Measurements from ENCODE around the gene USF2.

Gene USF2

DNA sequence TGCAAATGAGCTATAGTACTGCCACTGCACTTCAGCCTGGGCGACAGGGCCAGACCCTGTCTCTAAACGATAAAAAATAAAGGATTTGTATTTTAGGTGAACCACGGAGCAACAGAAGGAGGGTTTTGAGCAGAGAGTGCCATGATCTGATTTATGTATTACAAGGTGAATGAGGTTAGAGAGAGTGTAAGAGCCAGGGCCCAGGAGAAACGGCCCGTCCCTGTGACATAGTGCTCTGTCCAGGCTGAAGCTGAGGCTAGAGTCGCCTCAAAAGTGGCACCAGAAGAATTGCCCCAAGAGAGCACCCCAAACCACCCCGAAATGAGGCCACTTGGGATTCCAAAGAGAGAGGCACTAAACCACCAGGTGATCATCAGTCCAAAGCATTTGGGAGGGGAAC is 40.1 kb downstream of the USF2 start:
- TF ChIP-seq ZNF114 (tag by site-specific recombination; IDR thresholded peaks at IDR 0.05) (no peak), YY2 (tag by site-specific recombination; IDR thresholded peaks at IDR 0.05) (no peak), GLI4 (tag by site-specific recombination; IDR thresholded peaks at IDR 0.05) (no peak), ZNF23 (tag by site-specific recombination; IDR thresholded peaks at IDR 0.05; ENCODE audit: borderline replicate concordance) (no peak), ZNF138 (tag by site-specific recombination; IDR thresholded peaks at IDR 0.05; ENCODE audit: borderline replicate concordance) (no peak)
- TF ChIP-seq, protein P1, sequence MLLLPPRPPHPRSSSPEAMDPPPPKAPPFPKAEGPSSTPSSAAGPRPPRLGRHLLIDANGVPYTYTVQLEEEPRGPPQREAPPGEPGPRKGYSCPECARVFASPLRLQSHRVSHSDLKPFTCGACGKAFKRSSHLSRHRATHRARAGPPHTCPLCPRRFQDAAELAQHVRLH (tag by site-specific recombination; IDR thresholded peaks at IDR 0.05): no peak
- no peak overlapping the region for H3K4me3 ChIP-seq (ENCODE audit: low read depth, low read length)
- ChIA-PET CTCF (interaction anchor here (0.8 to 2.4 kb wide), 4 partner anchors 10 to 187 kb away, joined by 3 to 11 read pairs (median 6); no protein-coding TSS in a partner anchor), POLR2A (no interaction called here)
- no peaks in the 10 kb centered on the region for H3K4me1 ChIP-seq (ENCODE audit: control insufficient read depth, insufficient read depth, low read length)
- no peak overlapping the region for H3K27ac ChIP-seq (ENCODE audit: extremely low read depth, low read depth, low read length)
- H3K9me3 ChIP-seq (ENCODE audit: control insufficient read depth, insufficient read depth, low read depth, low read length): no peaks in the 10 kb centered on the region
- no peaks in the 10 kb centered on the region for H3K36me3 ChIP-seq (ENCODE audit: control insufficient read depth in 2 of 2, insufficient read depth in 1 of 2, low read length in 2 of 2)

DNA sequence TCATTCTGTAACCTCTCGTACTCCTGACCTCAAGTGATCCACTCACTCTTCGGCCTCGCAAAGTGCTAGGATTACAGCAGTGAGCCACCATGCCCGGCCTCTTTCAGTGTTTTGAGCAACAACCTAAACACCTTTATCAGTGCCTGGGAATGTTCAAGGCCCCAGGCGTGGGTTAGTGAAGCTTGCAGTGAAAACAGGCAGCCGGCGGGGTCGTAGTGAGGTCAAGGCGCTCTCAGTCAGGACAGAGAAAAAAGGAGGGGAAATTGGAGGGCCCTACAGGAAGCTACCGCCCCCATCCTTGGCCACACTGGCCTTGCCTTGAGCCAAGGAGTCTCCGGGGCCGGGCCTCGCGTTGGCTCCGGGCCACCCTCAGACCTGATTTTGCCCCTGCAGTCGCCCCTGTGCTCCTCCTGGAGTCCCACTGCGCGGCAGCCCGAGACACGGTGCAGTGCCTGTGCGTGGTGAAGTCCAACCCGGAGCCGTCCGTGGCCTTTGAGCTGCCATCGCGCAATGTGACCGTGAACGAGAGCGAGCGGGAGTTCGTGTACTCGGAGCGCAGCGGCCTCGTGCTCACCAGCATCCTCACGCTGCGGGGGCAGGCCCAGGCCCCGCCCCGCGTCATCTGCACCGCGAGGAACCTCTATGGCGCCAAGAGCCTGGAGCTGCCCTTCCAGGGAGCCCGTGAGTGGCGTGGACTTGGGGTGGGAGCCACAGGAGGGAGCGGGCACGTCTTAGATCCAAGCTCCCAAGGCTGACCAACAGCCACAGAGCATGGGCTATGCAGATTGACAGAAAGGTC is 40.9 kb downstream of the USF2 start:
- TF ChIP-seq ZNF214 (tag by site-specific recombination; IDR thresholded peaks at IDR 0.05; ENCODE audit: borderline replicate concordance): no peak
- TF ChIP-seq ZNF549 (tag by site-specific recombination; IDR thresholded peaks at IDR 0.05): no peak
- TF ChIP-seq ZNF645 (tag by site-specific recombination; IDR thresholded peaks at IDR 0.05): no peak
- TF ChIP-seq, protein P2, sequence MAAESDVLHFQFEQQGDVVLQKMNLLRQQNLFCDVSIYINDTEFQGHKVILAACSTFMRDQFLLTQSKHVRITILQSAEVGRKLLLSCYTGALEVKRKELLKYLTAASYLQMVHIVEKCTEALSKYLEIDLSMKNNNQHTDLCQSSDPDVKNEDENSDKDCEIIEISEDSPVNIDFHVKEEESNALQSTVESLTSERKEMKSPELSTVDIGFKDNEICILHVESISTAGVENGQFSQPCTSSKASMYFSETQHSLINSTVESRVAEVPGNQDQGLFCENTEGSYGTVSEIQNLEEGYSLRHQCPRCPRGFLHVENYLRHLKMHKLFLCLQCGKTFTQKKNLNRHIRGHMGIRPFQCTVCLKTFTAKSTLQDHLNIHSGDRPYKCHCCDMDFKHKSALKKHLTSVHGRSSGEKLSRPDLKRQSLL (tag by site-specific recombination; IDR thresholded peaks at IDR 0.05): no peak
- TF ChIP-seq ZNF354C (tag by site-specific recombination; IDR thresholded peaks at IDR 0.05; ENCODE audit: borderline replicate concordance, low read depth): no peak
- TF ChIP-seq ZNF169 (tag by site-specific recombination; IDR thresholded peaks at IDR 0.05): no peak
- TF ChIP-seq ZNF548 (tag by site-specific recombination; IDR thresholded peaks at IDR 0.05): no peak
- Histone ChIP-seq H3K27ac (ENCODE audit: extremely low read depth, low read depth, low read length) (no peak overlapping the region), H3K9me3 (ENCODE audit: control insufficient read depth, insufficient read depth, low read depth, low read length) (no peaks in the 10 kb centered on the region), H3K36me3 (ENCODE audit: control insufficient read depth in 2 of 2, insufficient read depth in 1 of 2, low read length in 2 of 2) (no peaks in the 10 kb centered on the region), H3K4me3 (ENCODE audit: low read depth, low read length) (no peak overlapping the region), H3K4me1 (ENCODE audit: control insufficient read depth, insufficient read depth, low read length) (no peaks in the 10 kb centered on the region)
- POLR2A ChIA-PET: no interaction called here
- CTCF ChIA-PET: interaction anchor here (0.5 to 2.4 kb wide), 6 partner anchors 10 to 186 kb away, joined by 3 to 11 read pairs (median 3); no protein-coding TSS in a partner anchor

DNA sequence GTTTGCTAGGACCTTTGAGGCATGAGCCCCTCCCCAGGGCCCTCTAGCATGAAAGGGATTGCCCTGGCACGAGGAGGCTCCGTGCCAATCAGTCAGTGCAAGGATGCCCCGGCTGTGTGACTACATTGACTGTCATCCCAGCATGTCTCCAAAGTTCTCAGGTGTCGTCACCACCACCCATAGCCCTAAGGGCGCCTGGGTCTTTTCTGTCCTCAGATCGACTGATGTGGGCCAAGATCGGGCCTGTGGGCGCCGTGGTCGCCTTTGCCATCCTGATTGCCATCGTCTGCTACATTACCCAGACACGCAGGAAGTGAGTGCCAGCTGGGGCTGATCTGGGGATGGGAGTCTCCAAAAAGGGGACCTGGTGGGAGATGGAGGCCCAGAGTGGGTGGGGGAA is 41.6 kb downstream of the USF2 start:
- H3K4me1 ChIP-seq (ENCODE audit: control insufficient read depth, insufficient read depth, low read length): no peaks in the 10 kb centered on the region
- no peaks in the 10 kb centered on the region for H3K9me3 ChIP-seq (ENCODE audit: control insufficient read depth, insufficient read depth, low read depth, low read length)
- CTCF ChIA-PET: interaction anchor here (0.5 to 0.7 kb wide), 2 partner anchors 62 to 91 kb away, joined by 3 read pairs; no protein-coding TSS in a partner anchor
- H3K27ac ChIP-seq (ENCODE audit: extremely low read depth, low read depth, low read length): no peak overlapping the region
- no peaks in the 10 kb centered on the region for H3K36me3 ChIP-seq (ENCODE audit: control insufficient read depth in 2 of 2, insufficient read depth in 1 of 2, low read length in 2 of 2)
- H3K4me3 ChIP-seq (ENCODE audit: low read depth, low read length): no peak overlapping the region
- POLR2A ChIA-PET: no interaction called here
- TF ChIP-seq ZNF76 (tag by site-specific recombination; IDR thresholded peaks at IDR 0.05; ENCODE audit: borderline replicate concordance, low read depth) (no peak), HOXD13 (CRISPR knock-in tag; IDR thresholded peaks at IDR 0.05; ENCODE audit: borderline replicate concordance) (no peak), ZFP69B (tag by site-specific recombination; IDR thresholded peaks at IDR 0.05) (no peak), ZNF266 (tag by site-specific recombination; IDR thresholded peaks at IDR 0.05; ENCODE audit: low read depth) (no peak), GLIS1 (tag by site-specific recombination; IDR thresholded peaks at IDR 0.05) (no peak)

All from HEK293 (cell line).